ENCODE measurements around the gene MAP4K4. TPM values are rescaled to one million over a fixed set of nuclear protein-coding genes. Genes with fewer than 3 reads are reported as not detected.
A peak's percentile ranks its signal among the peaks of the same experiment; 100 is the strongest.

The MAP4K4 gene
- polyA plus RNA-seq, 1 donor (not counting 4 experiments of a cell fraction or from before 2014, with no cell fraction given) = 84.1 TPM

- Histone ChIP-seq H3K9me1 (ENCODE audit: control insufficient read depth, extremely low read depth, insufficient read depth, low read length) (no peaks in the 10 kb centered on the region), H2AFZ (ENCODE audit: control insufficient read depth, low read length) (no peak overlapping the region), H3K27me3 (ENCODE audit: control insufficient read depth, extremely low read depth, insufficient read depth, low read length) (no peaks in the 10 kb centered on the region), H3K27ac (ENCODE audit: control insufficient read depth, insufficient read depth, low read length) (peak overlapping the region; percentile 76), H4K20me1 (ENCODE audit: control insufficient read depth, extremely low read depth, insufficient read depth, low read length) (peaks cover 4% of the 10 kb centered on the region), H3K4me2 (ENCODE audit: control insufficient read depth, extremely low read depth, insufficient read depth, low read depth, low read length) (peak overlapping the region; percentile 71), H3K36me3 (ENCODE audit: control insufficient read depth in 2 of 2, extremely low read depth in 1 of 2, insufficient read depth in 2 of 2, low read length in 2 of 2) (peaks cover 8 to 31% of the 10 kb centered on the region in 2 experiments), H3K4me1 (ENCODE audit: control insufficient read depth, extremely low read depth, insufficient read depth, low read length) (peaks cover 48% of the 10 kb centered on the region), H3K9me3 (ENCODE audit: control insufficient read depth, low read depth, low read length) (no peaks in the 10 kb centered on the region), H3K79me2 (ENCODE audit: control insufficient read depth, insufficient read depth, low read length) (peaks cover 40% of the 10 kb centered on the region), H3K9ac (ENCODE audit: control insufficient read depth, extremely low read depth, insufficient read depth, low read length) (peak overlapping the region; percentile 53), H3K4me3 (ENCODE audit: control insufficient read depth in 2 of 3, extremely low read depth in 1 of 3, insufficient read depth in 2 of 3, low read depth in 1 of 3, low read length in 3 of 3) (peak overlapping the region in 1 of 3 experiments; percentile 23)
- peak; percentile 73 for FAIRE-seq
- dilution Hi-C loops (cut with MboI; ENCODE audit: extremely low pct_ligation_motif_present, low sequenced_read_pairs) = no loop called here
- no peak for DNase-seq (ENCODE audit: low read depth, low spot score)
- TF ChIP-seq CTCF (optimal IDR thresholded peaks at IDR 0.05 in 1 of 3, IDR thresholded peaks at IDR 0.05 in 1 of 3, conservative IDR thresholded peaks at IDR 0.05 in 1 of 3; ENCODE audit: extremely low read depth in 1 of 3, insufficient read depth in 2 of 3, low read length in 3 of 3) = no peak
- TF ChIP-seq EZH2 (IDR thresholded peaks at IDR 0.05; ENCODE audit: low read length) = no peak
Observed at GRCh38 chr2:101827246-101827645, 129.7 kb downstream of the MAP4K4 start.

- H2AFZ ChIP-seq (ENCODE audit: control insufficient read depth, low read length) = no peak overlapping the region
- H3K79me2 ChIP-seq (ENCODE audit: control insufficient read depth, insufficient read depth, low read length) = peaks cover 32% of the 10 kb centered on the region
- no peak for TF ChIP-seq CTCF (optimal IDR thresholded peaks at IDR 0.05 in 1 of 3, IDR thresholded peaks at IDR 0.05 in 1 of 3, conservative IDR thresholded peaks at IDR 0.05 in 1 of 3; ENCODE audit: extremely low read depth in 1 of 3, insufficient read depth in 2 of 3, low read length in 3 of 3)
- TF ChIP-seq EZH2 (IDR thresholded peaks at IDR 0.05; ENCODE audit: low read length) = no peak
- no peaks in the 10 kb centered on the region for H3K27me3 ChIP-seq (ENCODE audit: control insufficient read depth, extremely low read depth, insufficient read depth, low read length)
- H3K27ac ChIP-seq (ENCODE audit: control insufficient read depth, insufficient read depth, low read length) = peak overlapping the region; percentile 76
- no peak overlapping the region for H3K9ac ChIP-seq (ENCODE audit: control insufficient read depth, extremely low read depth, insufficient read depth, low read length)
- DNase-seq (ENCODE audit: low read depth, low spot score) (no peak), FAIRE-seq (no peak)
- peaks cover 10 to 36% of the 10 kb centered on the region in 2 experiments for H3K36me3 ChIP-seq (ENCODE audit: control insufficient read depth in 2 of 2, extremely low read depth in 1 of 2, insufficient read depth in 2 of 2, low read length in 2 of 2)
- peaks cover 4% of the 10 kb centered on the region for H4K20me1 ChIP-seq (ENCODE audit: control insufficient read depth, extremely low read depth, insufficient read depth, low read length)
- no peak overlapping the region for H3K4me3 ChIP-seq (ENCODE audit: control insufficient read depth in 2 of 3, extremely low read depth in 1 of 3, insufficient read depth in 2 of 3, low read depth in 1 of 3, low read length in 3 of 3)
- H3K9me1 ChIP-seq (ENCODE audit: control insufficient read depth, extremely low read depth, insufficient read depth, low read length) = no peaks in the 10 kb centered on the region
- dilution Hi-C loops (cut with MboI; ENCODE audit: extremely low pct_ligation_motif_present, low sequenced_read_pairs) = no loop called here
- H3K9me3 ChIP-seq (ENCODE audit: control insufficient read depth, low read depth, low read length) = no peaks in the 10 kb centered on the region
- no peak overlapping the region for H3K4me2 ChIP-seq (ENCODE audit: control insufficient read depth, extremely low read depth, insufficient read depth, low read depth, low read length)
- H3K4me1 ChIP-seq (ENCODE audit: control insufficient read depth, extremely low read depth, insufficient read depth, low read length) = peaks cover 40% of the 10 kb centered on the region
Observed at GRCh38 chr2:101828257-101828656, 130.8 kb downstream of the MAP4K4 start.
